ENCODE results near the gene CCDC175. TPM values are rescaled to one million over a fixed set of nuclear protein-coding genes. Genes with fewer than 3 reads are reported as not detected.

Gene CCDC175
- total RNA-seq (2014; rRNA removed; shearing (Covaris generic)): 0.34 TPM in 1 of 2 replicates, not detected in the other

DNA sequence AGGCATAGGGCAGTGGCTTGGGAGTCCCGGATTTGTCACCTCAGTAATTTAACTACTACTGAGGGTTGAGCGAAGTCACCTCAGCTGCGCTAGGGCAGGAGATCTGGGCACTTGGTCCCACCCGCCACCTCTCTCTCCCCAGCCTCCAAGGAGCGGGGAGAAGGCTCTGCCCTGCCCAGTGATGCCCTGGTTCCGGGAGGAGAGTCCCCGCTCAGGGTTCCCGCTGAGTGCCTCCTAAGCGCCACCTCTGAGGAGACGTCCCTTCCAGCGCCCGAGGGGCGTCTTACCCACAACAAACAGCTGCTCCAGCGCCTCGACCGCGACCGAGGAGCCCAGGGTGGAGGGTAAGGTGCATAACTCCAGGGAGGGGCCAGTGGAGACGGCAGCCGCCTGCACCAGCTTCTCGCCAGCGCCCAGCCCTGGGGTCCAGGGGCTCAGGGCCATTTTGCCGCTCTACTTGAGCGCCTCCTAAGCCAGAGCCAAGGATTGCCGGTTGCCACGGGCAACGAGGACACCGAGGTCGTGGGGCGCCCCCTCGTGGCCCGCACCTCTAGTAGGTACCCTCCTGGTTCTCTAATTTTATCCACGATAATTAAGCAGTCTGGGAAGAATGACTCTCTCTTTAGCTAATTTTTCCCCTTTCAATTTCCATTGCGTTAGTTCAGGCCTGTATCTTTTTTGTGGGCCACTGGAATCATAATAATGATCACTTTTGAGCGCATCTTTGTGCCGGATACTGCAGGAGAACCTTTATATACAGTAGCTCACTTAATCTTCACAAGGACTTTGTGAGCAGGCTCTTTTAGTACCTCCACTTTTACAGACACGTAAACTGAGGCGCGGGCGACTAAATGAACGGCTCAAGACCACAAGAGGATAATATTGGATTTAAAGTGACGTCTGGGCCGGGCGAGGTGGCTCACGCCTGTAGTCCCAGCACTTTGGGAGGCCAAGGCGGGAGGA lies at the start of gene CCDC175:
Gene CCDC175, minus strand, starts transcription at position 481 of the 963 bp plus-strand sequence. Its CDS starts 37 bp downstream, at position 444.
- peak; percentile 70 for DNase-seq (ENCODE audit: low spot score)

DNA sequence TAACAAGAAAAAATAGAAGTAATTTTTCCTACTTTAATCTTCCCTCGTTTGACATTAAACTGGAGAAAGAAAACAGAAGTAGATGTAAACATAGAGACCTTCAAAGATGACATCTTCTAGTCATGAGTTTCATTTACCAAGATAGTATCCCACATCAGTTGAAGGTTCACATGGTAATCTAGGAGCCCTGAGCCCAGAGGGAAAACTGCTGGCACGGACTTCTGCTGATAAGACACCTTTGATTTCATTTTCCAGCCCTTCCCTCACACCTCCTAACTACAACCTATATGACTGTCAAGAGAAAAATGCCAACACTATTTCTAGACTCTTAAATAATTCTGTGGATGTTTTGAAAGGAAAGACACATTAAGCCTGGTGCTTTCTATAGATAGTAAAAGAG lies 46.0 kb upstream of the CCDC175 start:
- no peak for DNase-seq (ENCODE audit: low spot score)

DNA sequence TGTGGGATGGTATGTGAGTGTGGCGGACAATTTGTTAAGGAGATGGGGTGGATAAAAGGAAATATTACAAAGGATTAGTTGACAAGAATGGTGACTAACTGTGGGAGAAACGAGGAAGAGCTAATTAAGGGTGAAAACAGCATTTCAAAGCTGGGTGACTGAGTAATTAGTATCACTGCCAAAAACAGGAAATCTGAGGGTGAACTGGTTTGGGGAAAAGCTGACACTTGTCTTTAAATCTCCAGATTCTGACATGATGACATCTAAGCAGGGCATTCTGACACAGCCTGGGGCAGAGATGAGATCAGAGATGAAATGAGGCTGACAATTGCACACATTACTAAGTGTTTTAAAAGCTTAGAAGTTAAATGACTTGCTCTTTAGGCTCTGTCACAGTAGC lies 42.4 kb upstream of the CCDC175 start:
- DNase-seq (ENCODE audit: low spot score): no peak

DNA sequence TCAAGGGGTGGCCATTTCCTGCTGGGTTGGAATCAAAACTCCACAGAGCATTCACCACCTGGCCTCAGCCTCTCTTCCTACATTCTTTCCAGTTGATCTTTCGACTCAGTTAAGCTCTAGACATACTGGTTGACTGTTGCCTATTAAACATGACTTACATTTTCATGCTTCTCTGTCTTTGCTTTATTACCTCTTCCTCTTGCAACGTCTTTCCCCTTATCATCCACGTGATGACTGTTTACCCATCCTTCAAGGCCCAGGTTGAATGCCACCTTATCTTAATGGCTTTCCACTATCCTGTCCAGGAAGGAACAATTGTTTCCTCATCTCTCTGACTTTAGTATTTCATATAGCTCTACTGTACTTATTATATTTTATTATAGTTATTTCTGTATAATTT lies 24.4 kb upstream of the CCDC175 start:
- DNase-seq (ENCODE audit: low spot score): no peak

DNA sequence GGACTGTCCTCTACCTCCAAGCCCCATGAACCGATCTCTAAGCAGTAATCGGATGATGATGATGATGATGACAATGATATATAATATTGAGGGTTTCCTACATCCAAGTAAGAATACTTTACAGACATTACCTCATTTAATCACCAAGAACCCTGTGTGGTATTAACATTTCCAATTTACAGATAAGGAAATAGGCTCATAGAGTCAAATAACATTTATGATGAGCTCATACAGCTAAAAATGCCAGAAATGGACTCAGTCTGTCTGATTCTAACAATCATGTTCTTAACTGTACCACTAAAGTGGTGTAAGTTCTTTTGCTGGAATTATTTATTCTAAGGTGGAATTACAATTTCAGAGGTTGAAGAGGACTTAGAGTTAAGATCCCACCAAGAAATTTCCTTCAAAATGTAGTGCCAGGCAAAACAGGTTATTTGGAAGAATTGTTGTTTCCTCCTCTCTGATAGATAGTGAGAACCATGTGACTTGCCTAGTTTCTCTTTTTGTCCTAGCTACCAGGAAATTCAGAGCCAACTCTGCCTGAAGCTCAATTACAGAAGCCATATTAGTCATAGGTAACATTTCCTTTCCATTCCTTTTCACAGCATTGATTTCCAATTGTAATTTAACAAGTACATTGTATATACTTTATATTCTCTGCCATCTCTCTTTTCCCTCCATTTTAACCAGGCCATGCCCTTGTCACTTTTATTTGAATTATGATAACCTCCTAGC lies 23.8 kb upstream of the CCDC175 start:
- DNase-seq (ENCODE audit: low spot score): no peak

DNA sequence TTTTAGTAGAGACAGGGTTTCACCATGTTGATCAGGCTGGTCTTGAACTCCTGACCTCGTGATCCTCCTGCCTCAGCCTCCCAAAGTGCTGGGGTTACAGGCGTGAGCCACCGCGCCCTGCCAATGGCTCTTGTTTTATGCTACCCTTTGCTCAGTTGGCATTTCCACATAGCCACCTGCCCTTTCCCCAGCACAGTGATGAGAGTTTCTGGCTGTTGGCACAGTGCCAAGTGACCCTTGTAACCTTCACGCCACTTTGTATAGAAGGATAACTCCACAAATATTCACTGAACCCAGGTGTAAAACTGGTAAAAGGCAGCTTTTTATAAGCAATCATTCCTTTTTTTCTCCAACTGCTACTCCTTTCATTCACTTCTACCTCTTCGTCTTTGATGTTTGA lies 18.5 kb upstream of the CCDC175 start:
- DNase-seq (ENCODE audit: low spot score): no peak

DNA sequence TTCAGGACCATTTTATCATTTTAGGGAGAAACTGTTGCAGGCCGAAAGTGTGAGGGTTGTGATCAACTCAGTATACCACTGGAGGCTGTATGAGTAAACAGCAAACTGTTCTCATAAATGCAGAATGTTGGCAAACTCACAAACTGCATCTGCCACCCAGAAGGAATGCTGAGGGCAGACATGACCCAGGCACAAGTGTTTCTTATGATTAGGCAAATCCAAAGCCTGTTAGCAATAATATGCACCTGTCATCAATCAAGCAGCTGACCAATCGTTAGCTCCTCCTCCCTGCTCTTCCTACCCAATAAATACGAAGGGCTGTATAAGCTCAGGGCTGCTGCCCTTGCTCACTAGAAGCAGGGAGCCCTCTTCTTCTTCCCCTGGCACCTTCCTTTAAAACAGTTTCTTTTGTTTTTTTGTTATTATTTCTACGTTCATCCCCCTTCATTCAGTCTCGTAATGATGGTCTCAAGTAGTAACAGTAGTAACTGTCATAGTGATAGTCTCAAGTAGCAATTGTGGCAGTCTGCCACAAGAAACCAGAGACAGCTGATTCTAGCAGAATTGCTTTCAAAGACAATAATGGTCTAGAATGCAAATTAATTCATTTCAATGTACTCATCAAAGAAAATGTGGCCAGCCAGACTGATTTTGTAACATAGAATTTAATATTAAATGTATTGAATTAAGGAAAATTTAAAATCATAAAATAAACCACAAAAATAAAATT lies 15.2 kb upstream of the CCDC175 start:
- DNase-seq (ENCODE audit: low spot score): no peak

DNA sequence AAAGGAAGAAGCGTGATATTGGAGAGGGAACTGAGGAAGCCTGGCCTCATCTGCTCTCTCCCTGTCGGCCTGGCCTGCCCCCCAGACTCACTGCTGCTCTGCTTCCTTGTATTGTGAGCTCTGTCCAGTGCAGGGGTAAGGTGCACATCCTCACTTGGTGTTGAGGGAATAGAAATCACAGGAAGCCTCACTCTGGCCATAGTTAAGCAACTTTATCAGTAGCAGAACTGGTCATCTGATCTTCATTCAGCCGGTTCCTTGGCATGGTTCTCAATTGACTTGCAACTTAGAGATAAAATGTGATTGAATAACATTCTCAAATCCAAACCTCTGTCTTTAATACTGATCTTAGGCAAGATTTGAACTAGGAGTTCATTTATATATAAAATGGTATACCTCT lies 11.5 kb upstream of the CCDC175 start:
- DNase-seq (ENCODE audit: low spot score): no peak

DNA sequence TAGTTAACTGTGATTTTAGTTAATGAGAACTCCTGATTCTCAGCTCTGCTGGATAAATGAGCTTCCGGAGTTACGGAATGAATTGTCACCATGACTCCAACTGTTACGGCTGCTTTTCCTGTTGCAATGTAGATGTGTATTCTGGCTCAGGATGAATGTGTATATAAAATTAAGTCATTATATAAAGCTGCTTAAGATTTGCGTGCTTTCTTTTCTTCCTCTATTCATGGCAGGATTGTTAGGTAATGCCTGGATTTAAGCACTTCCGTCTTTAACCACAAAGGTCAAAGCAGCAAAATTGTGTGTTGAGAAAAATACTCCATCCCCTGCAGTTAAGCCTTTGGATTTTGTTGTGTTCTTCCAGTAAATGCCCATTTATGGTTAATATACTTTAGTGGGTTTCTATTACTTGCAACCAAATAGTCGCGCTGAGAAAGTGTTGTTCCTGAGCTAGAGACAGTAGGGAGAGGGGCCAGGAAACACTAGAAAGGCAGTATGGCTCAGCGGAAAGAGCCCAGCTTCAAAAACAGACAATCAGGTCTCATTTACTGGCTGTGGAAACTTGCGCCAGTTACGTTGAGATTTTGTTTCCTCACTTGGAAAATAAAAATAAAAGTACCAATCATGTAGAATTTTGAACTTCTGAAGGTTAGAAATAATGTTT lies 9.4 kb upstream of the CCDC175 start:
- DNase-seq (ENCODE audit: low spot score): no peak

DNA sequence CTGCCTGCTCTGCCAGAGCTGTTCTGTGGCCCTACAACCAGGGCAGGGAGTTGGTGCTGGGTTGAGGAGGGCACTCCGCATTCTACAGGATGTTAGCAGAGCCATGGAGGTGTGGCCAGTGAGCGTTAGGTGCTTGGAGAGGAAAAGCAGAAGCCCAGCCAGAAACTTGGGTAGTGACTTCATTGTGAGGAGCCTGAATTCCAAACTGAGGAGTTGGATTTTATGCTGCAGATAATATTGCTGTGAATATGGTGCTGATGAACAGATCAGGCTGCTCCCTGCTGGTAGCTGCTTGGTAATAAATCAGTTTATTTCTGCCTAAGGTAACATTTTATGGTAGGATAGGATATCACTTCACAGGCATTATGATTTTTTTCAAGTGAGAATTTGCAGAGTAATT lies 7.1 kb upstream of the CCDC175 start:
- no peak for DNase-seq (ENCODE audit: low spot score)

DNA sequence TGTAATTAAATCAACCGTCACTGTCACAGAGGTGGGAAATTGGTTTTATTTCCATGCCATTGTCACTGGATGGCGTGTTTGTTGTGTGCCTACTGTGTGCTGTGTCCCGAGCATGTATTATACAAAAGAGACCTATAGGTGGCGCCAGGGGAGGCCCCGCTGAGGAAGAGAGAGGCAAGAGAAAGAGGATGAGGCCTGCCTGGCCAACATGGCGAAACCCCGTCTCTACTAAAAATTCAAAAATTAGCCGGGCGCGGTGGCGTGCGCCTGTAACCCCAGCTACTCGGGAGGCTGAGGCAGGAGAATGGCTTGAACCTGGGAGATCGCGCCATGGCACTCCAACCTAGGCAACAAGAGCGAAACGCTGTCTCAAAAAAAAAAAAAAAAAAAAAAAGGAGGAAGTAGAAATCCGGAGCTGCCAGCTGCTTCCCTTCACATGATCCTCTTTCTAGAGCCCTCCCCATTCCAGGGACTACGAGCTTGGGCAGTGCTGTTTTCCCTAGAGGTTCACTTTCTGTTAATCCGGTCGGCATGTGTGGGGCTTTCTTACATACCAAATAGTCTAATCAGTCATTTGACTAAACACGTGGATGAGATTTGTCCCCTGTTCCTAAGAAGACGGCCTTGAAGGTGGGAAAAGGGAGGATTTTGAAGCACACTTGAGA lies 6.4 kb upstream of the CCDC175 start:
- DNase-seq (ENCODE audit: low spot score): no peak

DNA sequence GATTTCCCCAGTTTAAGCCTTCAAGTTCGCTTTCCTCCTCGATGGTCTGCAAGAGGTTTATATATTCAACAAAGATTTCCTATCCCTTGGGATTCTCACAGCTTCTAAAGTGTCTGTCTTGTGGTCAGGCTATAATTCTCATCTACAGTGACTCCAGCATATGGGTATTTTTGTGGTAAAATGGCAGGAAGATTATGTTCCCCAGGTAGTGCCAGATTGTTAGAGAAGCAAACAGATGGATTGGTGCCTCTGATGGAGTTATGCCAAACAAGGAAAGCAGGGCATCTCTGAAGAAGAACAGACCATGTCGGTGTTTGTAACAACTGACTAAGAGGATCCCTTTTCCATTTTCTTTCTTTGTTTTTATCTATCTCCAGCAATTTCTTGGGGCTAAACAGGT lies 5.5 kb upstream of the CCDC175 start:
- DNase-seq (ENCODE audit: low spot score): no peak

DNA sequence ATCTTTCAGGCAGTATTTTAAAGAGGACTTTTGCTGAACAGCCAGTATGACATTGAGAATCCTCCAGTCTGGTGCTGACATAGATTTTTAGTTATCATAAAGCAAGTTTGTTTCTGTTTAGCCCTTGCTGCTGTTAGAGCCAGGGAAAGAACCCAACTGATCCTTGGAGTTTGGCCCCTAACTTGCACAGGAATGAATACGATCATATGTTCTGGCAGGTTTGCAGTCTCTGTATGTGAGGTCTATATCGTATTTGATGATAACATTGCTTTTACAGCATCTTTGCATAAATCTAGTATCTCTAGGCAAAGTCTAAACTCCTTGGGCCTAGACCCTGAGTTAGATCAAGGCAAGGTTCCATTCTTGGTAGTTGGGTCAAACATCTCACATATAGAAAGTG lies 4.3 kb upstream of the CCDC175 start:
- no peak for DNase-seq (ENCODE audit: low spot score)

DNA sequence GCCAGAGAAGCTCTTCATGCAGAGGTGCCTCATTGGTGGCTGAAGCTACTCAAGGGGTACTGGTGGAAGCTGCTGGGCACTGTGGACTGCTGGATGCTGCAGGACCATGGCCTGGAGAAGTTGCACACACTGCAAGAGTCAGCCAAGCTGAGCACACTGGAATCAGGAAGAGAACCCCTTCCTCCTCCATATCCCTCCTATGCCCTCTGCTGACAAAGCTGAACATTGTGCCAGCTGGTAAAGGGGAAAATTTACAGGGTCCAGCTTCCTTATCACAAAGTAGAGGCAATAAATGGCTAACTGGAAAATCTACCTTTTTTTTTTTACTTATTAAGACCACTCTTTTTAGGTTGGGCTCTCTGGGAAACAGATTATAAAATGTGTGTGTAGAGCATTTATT lies 6.5 kb downstream of the CCDC175 start:
- peak; percentile 16 for DNase-seq (ENCODE audit: low spot score)

DNA sequence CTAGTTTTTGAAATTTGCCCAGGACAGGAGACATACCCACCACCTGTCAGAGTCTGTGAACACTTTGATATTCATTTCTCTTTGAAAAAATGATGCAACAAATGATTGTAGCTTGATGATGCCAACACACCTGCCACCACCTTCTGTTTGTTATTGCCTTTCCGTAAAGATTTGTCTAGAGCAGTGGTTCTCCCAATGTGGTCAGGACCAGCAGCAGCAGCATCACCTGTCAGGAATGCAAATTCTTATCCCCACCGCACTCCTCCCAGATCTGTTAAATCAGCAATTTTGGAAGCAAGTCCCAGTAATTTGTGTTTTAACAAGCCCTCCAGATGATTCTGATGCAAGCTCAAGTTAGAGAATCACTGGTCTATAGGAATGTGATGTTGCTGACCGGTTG lies 9.9 kb downstream of the CCDC175 start:
- peak; percentile 6 for DNase-seq (ENCODE audit: low spot score)

DNA sequence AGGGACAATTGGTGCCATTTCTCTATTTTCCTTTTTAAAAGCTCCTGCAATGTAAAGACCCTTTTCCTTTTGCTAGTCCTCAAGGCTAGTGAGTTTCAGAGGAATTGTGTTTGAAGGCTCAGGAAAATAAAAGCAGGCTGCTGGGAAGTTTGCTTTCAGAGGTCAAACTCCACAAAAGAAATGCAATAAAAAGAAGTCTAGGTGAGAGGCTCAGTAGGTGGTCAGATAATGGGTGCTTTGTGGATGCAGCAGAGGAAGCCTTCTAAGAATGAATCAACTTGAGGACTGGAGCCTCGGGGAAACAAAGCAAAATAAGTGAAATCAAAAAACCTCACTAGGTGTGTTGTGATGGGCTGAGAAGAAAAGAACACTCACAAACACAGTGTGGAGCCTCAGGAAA lies 10.3 kb downstream of the CCDC175 start:
- DNase-seq (ENCODE audit: low spot score): peak; percentile 27

DNA sequence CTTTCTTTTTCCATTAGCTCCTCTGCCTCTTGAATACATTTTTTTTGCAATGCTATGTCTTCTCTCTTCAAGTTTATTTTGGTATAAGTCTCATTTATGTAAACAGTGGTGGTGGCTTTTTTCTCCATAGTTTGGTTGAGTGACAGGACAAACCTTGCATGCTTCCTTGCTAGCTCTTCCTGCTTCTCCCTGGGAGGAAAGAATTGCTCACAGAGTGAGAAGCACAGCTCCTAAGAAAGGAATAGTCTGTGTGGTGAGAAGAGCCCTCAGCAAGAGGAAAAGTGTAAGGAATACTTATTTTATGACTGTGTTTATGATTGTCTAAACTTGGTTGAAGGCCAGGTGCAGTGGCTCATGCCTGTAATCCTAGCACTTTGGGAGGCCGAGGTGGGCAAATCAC lies 11.5 kb downstream of the CCDC175 start:
- DNase-seq (ENCODE audit: low spot score): peak; percentile 12

DNA sequence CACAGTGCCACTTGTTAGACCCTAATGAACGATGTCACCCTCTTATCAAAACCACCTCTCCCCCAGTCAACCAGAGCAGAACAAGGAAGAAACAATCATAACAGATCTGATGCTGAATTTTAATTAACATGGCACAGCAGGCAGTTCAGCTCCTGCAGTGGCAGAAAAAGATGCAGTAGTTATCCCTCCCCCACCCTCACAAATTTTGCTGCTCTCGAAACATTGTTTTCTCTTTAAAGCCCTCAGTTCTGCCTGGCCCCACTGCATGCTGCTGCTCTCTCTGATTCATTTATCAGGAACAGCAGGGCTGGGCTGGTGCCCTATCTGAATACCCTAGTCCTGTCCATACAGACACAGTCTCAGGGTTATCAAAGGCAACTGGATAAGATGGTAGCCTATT lies 12.2 kb downstream of the CCDC175 start:
- peak; percentile 7 for DNase-seq (ENCODE audit: low spot score)

DNA sequence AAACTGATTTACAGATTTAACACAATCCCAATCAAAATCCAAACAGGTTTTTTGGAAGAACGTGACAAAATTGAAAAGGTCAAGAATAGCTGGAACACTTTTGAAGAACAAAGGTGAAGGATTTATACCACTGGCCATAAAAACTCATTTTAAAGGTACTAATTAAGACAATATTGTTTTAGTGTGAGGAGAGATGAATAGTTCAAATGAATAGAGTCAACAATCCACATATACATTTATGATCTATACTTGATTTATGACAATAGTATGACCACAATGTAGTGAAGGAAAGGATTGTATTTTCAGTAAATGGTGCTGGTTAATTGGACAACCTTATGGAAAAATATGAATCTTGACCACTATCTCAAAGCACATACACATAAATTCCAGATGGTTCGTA lies 29.3 kb downstream of the CCDC175 start:
- no peak for DNase-seq (ENCODE audit: low spot score)

DNA sequence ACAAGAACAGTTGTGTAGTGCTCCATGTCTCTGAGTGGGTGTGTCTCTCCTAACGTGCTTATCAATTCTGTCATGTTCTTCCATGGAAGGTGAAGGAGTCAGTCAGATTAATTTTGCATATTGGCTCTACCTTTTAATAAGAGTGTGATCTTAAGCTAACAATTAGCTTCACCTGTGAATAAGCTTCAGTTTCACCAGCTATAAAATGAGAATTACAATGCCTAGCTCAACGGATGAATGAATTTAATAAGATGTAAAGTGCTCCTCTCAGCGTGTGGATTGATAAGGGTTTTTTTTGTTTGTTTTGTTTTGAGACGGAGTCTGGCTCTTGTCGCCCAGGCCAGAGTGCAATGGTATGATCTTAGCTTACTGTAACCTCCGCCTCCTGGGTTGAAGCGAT lies 32.7 kb downstream of the CCDC175 start:
- no peak for DNase-seq (ENCODE audit: low spot score)

DNA sequence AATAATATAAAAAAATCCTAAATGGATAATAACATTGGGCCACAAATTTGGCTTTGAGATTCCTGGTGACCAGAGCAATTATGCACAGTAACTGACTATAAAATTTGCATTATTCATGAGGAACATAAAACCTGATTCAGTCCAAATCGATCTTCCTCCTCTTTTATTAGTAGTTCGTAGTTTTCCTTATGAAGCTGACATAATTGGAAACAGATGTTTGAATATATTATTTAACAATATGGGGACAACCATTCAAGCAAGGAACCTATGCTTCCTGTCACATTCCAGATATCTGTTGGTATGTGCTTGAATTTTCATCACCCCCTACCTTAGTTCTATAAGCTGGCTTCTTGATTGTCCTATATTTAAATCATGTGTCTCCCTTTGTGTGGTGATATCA lies 34.9 kb downstream of the CCDC175 start:
- no peak for DNase-seq (ENCODE audit: low spot score)

Measured in HT-29 (cell line).